ENCODE measurements around the gene SMIM20.

- TF ChIP-seq RAD21 (IDR thresholded peaks at IDR 0.05; ENCODE audit: low read length): no peak
- TF ChIP-seq, protein P1, sequence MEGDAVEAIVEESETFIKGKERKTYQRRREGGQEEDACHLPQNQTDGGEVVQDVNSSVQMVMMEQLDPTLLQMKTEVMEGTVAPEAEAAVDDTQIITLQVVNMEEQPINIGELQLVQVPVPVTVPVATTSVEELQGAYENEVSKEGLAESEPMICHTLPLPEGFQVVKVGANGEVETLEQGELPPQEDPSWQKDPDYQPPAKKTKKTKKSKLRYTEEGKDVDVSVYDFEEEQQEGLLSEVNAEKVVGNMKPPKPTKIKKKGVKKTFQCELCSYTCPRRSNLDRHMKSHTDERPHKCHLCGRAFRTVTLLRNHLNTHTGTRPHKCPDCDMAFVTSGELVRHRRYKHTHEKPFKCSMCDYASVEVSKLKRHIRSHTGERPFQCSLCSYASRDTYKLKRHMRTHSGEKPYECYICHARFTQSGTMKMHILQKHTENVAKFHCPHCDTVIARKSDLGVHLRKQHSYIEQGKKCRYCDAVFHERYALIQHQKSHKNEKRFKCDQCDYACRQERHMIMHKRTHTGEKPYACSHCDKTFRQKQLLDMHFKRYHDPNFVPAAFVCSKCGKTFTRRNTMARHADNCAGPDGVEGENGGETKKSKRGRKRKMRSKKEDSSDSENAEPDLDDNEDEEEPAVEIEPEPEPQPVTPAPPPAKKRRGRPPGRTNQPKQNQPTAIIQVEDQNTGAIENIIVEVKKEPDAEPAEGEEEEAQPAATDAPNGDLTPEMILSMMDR (conservative IDR thresholded peaks at IDR 0.05; ENCODE audit: low read depth, low read length): no peak
- TF ChIP-seq BHLHE40 (IDR thresholded peaks at IDR 0.05; ENCODE audit: low read depth, low read length): no peak
- TF ChIP-seq POLR2A (IDR thresholded peaks at IDR 0.05; ENCODE audit: low read depth, low read length): no peak
Observed at GRCh38 chr4:25882226-25882625, 31.8 kb upstream of the SMIM20 start.

Data from IMR-90 (cell line).